Activated CD8-positive, alpha-beta T cell treated with anti-CD3 and anti-CD28 coated beads for 36 hours (primary cell): ENCODE data around the gene SACS. TPM values are rescaled to one million over a fixed set of nuclear protein-coding genes. Genes with fewer than 3 reads are reported as not detected.
A peak's percentile ranks its signal among the peaks of the same experiment; 100 is the strongest.

Source experiments
- ATAC-seq: fragments of 200-7000 bp; cut with Tn5 transposase; one replicate; pipeline ENCODE4 v1.10.0; 2021; ENCODE audit warnings: mild to moderate bottlenecking, moderate library complexity
- CTCF ChIA-PET: fragments of 350-600 bp; sonication (Branson Sonifier 250); formaldehyde crosslinking; loops from one replicate; lab custom pipeline; 2021; ENCODE audit warnings: antibody characterized with exemption; lab: Charles Lee
- POLR2A ChIA-PET: fragments of 350-600 bp; sonication (Branson Sonifier 250); formaldehyde crosslinking; loops from one replicate; lab custom pipeline; 2021; ENCODE audit warnings: antibody characterized with exemption; lab: Charles Lee
- DNase-seq: peaks from one replicate; pipeline ENCODE4 v3.0.0-alpha.2; 2020
- H3K27ac Mint-ChIP-seq: one replicate; pipeline ENCODE4 v1.8.0; 2021; ENCODE audit warnings: mild to moderate bottlenecking, mixed read lengths
- H3K27me3 Mint-ChIP-seq: one replicate; pipeline ENCODE4 v1.8.0; 2021; ENCODE audit warnings: mixed read lengths
- H3K36me3 Mint-ChIP-seq: one replicate; pipeline ENCODE4 v1.8.0; 2021; ENCODE audit warnings: low read depth, mixed read lengths
- H3K4me1 Mint-ChIP-seq: one replicate; pipeline ENCODE4 v1.8.0; 2021; ENCODE audit warnings: low read depth, mixed read lengths
- H3K4me3 Mint-ChIP-seq: one replicate; pipeline ENCODE4 v1.8.0; 2021; ENCODE audit warnings: mild to moderate bottlenecking, moderate library complexity, mixed read lengths
- H3K9me3 Mint-ChIP-seq: one replicate; pipeline ENCODE4 v1.8.0; 2021; ENCODE audit warnings: mixed read lengths
- CTCF ChIP-seq: fragments of 200-600 bp; IDR thresholded peaks from one replicate; pipeline ENCODE4 v1.8.0; 2022; ENCODE audit warnings: antibody characterized with exemption, mild to moderate bottlenecking
- intact Hi-C: fragments of 100-400 bp; cut with micrococcal nuclease; formaldehyde crosslinking; loops from one replicate; pipeline ENCODE4 v1.10.0; 2022
- total RNA-seq, 2 experiments: library from RNA; stranded (reverse); gene quantifications; one replicate each; pipeline ENCODE4 v1.2.3, GENCODE V29; 2021

The SACS gene
- total RNA-seq, 2 experiments from 2014 or later, result 39.2 to 46.4 TPM

GRCh38 chr13:23377579-23377978 lies 55.9 kb downstream of the SACS start:
- ChIA-PET POLR2A (no interaction called here), CTCF (no interaction called here)
- DNase-seq (no peak), ATAC-seq (no peak)
- peaks cover 56% of the 10 kb centered on the region for H3K4me1 Mint-ChIP-seq
- no peak overlapping the region for H3K4me3 Mint-ChIP-seq
- intact Hi-C loops, result no loop called here
- peaks cover 13% of the 10 kb centered on the region for H3K36me3 Mint-ChIP-seq
- no peak overlapping the region for H3K27ac Mint-ChIP-seq
- TF ChIP-seq CTCF, result no peak
- H3K27me3 Mint-ChIP-seq, result peaks cover 2% of the 10 kb centered on the region
- no peaks in the 10 kb centered on the region for H3K9me3 Mint-ChIP-seq

- Mint-ChIP-seq H3K9me3 (no peaks in the 10 kb centered on the region), H3K4me3 (peak overlapping the region; percentile 73), H3K27me3 (no peaks in the 10 kb centered on the region), H3K27ac (peak overlapping the region; percentile 52), H3K4me1 (peaks cover 66% of the 10 kb centered on the region), H3K36me3 (peaks cover 26% of the 10 kb centered on the region)
- POLR2A ChIA-PET, result interaction anchor here (1.1 kb wide), 1 partner anchor 11 kb away, joined by 3 read pairs; no protein-coding TSS in a partner anchor
- no peak for TF ChIP-seq CTCF
- DNase-seq, result peak; percentile 97
- intact Hi-C loops, result no loop called here
- ATAC-seq, result peak; percentile 92
- CTCF ChIA-PET, result interaction anchor here (0.9 kb wide), 1 partner anchor 13 kb away, joined by 5 read pairs; no protein-coding TSS in a partner anchor
Measured at GRCh38 chr13:23375001-23375971, 58.2 kb downstream of the SACS start.

GRCh38 chr13:23372264-23372906 lies 61.1 kb downstream of the SACS start:
- TF ChIP-seq CTCF, result no peak
- ATAC-seq, result no peak
- Mint-ChIP-seq H3K4me1 (peaks cover 40% of the 10 kb centered on the region), H3K4me3 (peak overlapping the region; percentile 6), H3K27me3 (no peaks in the 10 kb centered on the region), H3K27ac (peak overlapping the region; percentile 13), H3K9me3 (no peaks in the 10 kb centered on the region), H3K36me3 (peaks cover 48% of the 10 kb centered on the region)
- intact Hi-C loops, result no loop called here
- ChIA-PET POLR2A (interaction anchor here (1.2 kb wide), 1 partner anchor 9 kb away, joined by 3 read pairs; no protein-coding TSS in a partner anchor), CTCF (no interaction called here)
- DNase-seq, result no peak

- intact Hi-C loops, result no loop called here
- CTCF ChIA-PET, result interaction anchor here (1.0 kb wide), 1 partner anchor 10 kb away, joined by 3 read pairs; no protein-coding TSS in a partner anchor
Measured at GRCh38 chr13:23367907-23368306, 65.6 kb downstream of the SACS start.

More at GRCh38 chr13:23367907-23368306, 65.6 kb downstream of the SACS start:
- no peak overlapping the region for H3K4me3 Mint-ChIP-seq
- H3K4me1 Mint-ChIP-seq, result peaks cover 16% of the 10 kb centered on the region
- TF ChIP-seq CTCF, result no peak
- peaks cover 72% of the 10 kb centered on the region for H3K36me3 Mint-ChIP-seq
- H3K27ac Mint-ChIP-seq, result no peak overlapping the region
- H3K9me3 Mint-ChIP-seq, result no peaks in the 10 kb centered on the region
- no peaks in the 10 kb centered on the region for H3K27me3 Mint-ChIP-seq
- ATAC-seq (no peak), DNase-seq (no peak)
- POLR2A ChIA-PET, result no interaction called here
